Hematopoietic multipotent progenitor cell treated with erythropoietin and hydrocortisone succinate and interleukin-3 and kit ligand, for 8 days (in vitro differentiated cells): Measurements from ENCODE around the gene ZBTB12.
"Not testable (repeated sequence)": the region's sequence is repeated elsewhere in the genome, so short reads cannot be mapped to it uniquely, and the experiment has no call there.

Source experiments
- DNase-seq: peaks from one replicate; pipeline ENCODE4 v3.0.0-alpha.2; 2015

The ZBTB12 gene, protein sequence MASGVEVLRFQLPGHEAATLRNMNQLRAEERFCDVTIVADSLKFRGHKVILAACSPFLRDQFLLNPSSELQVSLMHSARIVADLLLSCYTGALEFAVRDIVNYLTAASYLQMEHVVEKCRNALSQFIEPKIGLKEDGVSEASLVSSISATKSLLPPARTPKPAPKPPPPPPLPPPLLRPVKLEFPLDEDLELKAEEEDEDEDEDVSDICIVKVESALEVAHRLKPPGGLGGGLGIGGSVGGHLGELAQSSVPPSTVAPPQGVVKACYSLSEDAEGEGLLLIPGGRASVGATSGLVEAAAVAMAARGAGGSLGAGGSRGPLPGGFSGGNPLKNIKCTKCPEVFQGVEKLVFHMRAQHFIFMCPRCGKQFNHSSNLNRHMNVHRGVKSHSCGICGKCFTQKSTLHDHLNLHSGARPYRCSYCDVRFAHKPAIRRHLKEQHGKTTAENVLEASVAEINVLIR

GRCh38 chr6:31901953-31902643, at the start of gene ZBTB12:
ZBTB12 (minus strand) TSS chr6:31902086; CDS start chr6:31901305, 781 bp downstream.
- peak; percentile 87 for DNase-seq

- no peak for DNase-seq
Observed at GRCh38 chr6:31949926-31950548, 48.2 kb upstream of the ZBTB12 start.

DNA sequence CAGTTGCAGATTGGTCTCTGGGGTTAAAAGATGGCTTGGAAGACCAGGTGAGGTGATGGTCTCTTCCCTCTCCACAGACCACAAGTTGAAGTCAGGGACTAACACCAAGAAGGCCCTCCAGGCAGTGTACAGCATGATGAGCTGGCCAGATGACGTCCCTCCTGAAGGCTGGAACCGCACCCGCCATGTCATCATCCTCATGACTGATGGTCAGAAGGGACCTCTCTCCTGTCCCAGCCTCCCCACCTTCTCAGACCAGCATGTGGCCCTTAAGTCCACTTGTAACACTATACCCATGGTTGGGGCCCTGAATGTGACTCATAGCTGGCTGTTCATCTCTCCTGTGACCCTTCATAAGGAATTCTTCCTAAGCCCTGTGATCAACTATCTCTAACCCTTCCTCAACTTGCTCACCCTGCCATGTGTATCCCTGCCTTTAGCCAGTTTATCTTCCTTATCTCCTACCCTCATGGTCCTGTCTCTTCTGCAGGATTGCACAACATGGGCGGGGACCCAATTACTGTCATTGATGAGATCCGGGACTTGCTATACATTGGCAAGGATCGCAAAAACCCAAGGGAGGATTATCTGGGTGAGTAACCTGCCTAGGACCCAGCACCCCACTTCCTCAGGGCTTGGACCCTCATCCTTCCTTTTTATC, 47.0 kb upstream of the ZBTB12 start:
- DNase-seq: peak; percentile 52

- no peak for DNase-seq
Observed at GRCh38 chr6:31948306-31948705, 46.4 kb upstream of the ZBTB12 start.

GRCh38 chr6:31947864-31948263, 46.0 kb upstream of the ZBTB12 start:
- no peak for DNase-seq

DNA sequence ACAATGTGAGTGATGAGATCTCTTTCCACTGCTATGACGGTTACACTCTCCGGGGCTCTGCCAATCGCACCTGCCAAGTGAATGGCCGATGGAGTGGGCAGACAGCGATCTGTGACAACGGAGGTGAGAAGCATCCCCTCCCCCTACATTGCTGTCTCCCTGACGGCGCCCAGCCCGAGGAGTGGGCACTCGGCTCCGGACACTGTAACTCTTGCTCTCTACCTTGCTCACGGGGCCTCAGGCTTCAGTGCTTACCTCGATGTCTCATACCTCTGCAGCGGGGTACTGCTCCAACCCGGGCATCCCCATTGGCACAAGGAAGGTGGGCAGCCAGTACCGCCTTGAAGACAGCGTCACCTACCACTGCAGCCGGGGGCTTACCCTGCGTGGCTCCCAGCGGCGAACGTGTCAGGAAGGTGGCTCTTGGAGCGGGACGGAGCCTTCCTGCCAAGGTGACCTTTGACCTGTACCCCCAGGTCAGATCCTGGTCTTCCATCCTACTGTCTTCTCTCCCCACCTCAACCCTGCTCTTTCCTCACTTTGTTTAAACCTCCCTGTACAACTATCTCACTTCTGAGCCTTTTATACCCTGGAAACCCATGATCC, 45.3 kb upstream of the ZBTB12 start:
- DNase-seq: no peak

- DNase-seq: no peak
Observed at GRCh38 chr6:31946370-31946885, 44.5 kb upstream of the ZBTB12 start.

DNA sequence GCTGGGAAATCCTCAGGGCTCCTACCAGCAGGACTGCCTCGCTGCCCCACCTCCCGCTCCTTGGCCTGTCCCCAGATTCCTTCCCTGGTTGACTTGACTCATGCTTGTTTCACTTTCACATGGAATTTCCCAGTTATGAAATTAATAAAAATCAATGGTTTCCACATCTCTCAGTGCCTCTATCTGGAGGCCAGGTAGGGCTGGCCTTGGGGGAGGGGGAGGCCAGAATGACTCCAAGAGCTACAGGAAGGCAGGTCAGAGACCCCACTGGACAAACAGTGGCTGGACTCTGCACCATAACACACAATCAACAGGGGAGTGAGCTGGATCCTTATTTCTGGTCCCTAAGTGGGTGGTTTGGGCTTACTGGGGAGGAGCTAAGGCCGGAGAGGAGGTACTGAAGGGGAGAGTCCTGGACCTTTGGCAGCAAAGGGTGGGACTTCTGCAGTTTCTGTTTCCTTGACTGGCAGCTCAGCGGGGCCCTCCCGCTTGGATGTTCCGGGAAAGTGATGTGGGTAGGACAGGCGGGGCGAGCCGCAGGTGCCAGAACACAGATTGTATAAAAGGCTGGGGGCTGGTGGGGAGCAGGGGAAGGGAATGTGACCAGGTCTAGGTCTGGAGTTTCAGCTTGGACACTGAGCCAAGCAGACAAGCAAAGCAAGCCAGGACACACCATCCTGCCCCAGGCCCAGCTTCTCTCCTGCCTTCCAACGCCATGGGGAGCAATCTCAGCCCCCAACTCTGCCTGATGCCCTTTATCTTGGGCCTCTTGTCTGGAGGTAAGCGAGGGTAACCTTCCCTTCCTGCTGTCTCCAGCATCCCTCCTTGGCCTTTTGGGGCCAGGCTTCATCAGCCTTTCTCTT, 43.9 kb upstream of the ZBTB12 start, which contains the start of gene CFB:
TSS of gene CFB (plus strand) at position 589 of the 863 bp plus-strand sequence. CDS start at position 716, 127 bp downstream.
- no peak for DNase-seq

DNA sequence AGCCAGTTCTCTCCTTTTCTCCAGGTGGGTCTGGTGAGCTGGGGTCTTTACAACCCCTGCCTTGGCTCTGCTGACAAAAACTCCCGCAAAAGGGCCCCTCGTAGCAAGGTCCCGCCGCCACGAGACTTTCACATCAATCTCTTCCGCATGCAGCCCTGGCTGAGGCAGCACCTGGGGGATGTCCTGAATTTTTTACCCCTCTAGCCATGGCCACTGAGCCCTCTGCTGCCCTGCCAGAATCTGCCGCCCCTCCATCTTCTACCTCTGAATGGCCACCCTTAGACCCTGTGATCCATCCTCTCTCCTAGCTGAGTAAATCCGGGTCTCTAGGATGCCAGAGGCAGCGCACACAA, 43.2 kb upstream of the ZBTB12 start:
- DNase-seq: no peak

DNA sequence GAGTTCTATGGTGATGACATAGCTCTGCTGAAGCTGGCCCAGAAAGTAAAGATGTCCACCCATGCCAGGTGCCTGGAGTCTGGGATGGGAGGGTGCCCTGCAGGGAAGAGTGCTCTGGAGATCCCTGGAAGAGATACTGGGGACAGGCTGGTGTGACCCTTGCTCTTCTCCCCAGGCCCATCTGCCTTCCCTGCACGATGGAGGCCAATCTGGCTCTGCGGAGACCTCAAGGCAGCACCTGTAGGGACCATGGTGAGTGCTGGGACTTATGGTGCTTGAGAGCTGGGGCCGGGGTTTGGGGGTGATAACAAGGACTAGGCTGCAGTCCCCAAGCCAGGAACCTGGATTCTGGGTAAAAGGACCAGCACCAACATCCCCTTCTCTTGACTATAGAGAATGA, 41.9 kb upstream of the ZBTB12 start:
- DNase-seq: no peak

GRCh38 chr6:31940256-31940664, 38.4 kb upstream of the ZBTB12 start:
- DNase-seq: no peak

DNA sequence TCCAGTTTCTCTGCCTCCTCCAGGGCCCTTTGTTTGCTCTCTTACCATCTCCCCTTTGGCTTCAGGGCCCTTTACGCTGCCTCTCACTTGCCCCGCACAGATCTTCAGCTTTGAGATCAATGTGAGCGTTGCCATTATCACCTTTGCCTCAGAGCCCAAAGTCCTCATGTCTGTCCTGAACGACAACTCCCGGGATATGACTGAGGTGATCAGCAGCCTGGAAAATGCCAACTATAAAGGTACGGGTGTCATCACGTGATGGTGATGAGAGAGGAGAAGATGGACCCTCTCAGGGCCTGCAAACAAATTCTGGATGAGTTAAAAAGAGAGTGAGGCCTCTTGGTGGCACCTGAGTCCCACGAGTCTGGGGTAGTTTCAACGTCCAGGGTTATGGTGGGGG, 33.9 kb upstream of the ZBTB12 start:
- DNase-seq: no peak

GRCh38 chr6:31935021-31935420, 33.1 kb upstream of the ZBTB12 start:
- DNase-seq: no peak

DNA sequence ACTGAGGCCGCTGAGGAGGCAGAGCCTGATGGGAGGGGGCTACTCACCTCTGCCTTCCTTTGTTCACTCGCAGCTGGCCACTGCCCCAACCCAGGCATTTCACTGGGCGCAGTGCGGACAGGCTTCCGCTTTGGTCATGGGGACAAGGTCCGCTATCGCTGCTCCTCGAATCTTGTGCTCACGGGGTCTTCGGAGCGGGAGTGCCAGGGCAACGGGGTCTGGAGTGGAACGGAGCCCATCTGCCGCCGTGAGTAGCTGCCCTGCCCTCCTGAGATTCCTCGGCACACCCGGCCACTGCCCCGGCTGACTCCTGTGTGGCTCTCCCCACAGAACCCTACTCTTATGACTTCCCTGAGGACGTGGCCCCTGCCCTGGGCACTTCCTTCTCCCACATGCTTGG, 31.7 kb upstream of the ZBTB12 start:
- no peak for DNase-seq

DNA sequence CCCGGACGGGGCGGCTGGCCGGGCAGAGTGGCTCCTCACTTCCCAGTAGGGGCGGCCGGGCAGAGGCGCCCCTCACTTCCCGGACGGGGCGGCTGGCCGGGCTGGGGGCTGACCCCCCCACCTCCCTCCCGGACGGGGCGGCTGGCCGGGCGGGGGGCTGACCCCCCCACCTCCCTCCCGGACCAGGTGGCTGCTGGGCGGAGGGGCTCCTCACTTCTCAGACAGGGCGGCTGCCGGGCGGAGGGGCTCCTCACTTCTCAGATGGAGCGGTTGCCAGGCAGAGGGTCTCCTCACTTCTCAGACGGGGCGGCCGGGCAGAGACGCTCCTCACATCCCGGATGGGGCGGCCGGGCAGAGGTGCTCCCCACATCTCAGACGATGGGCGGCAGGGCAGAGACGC, 30.3 kb upstream of the ZBTB12 start:
- not testable (repeated sequence) for DNase-seq

DNA sequence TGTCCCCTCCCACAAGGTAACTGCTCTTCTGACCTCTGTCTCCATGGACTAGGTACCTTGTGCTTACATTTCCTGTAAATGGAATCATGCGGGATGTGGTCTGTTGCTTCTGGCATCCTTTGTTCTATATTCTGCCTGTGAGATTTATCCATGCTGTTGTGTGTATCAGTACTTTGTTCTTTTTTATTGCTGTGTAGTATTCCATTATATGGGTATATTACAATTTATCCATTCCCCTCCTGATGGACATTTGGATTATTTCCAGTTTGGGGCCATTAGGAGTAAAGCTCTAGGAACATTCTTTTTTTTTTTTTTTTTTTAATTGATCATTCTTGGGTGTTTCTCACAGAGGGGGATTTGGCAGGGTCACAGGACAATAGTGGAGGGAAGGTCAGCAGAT, 29.1 kb upstream of the ZBTB12 start:
- no peak for DNase-seq

- DNase-seq: no peak
Observed at GRCh38 chr6:31928672-31928939, 26.7 kb upstream of the ZBTB12 start.

GRCh38 chr6:31927863-31928671, 26.2 kb upstream of the ZBTB12 start:
- DNase-seq: no peak

GRCh38 chr6:31927242-31927862, 25.5 kb upstream of the ZBTB12 start, which contains the start of gene C2:
C2 (plus strand) TSS chr6:31927717; CDS start chr6:31927753, 36 bp downstream.
- no peak for DNase-seq

DNA sequence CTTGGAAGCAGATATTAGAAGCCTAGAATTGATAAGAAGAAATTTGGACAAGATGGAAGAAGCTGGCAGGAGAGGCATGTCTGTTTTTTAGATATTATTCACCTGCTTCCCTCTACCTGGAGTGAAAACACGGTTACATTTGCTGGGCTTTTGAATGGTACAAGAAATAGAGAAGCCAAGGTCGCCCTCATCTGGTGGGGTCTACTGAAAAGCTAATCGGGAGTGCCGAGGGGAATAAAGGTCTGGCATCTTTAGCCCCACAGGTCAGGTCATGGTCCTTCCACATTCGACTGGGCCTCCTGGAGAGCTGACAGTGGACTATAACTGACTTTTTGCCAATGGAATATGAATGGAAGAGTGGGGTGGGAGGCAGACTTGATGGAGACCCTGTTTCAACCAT, 21.1 kb upstream of the ZBTB12 start:
- peak; percentile 35 for DNase-seq
